T-helper 2 cell treated with Interferon-gamma antibody and Interleukin-4, amounts not matched to agents 5 μg/mL and 100 μg/mL, for 36 hours (primary cell): Measurements from ENCODE around the gene SLC2A10.
A peak's percentile ranks its signal among the peaks of the same experiment; 100 is the strongest.

Experiments
- DNase-seq: peaks from one replicate; pipeline ENCODE4 v3.0.0; 2021; ENCODE audit warnings: low spot score
- H3K27ac Mint-ChIP-seq: one replicate; pipeline ENCODE4 v1.8.0; 2021; ENCODE audit warnings: mild to moderate bottlenecking, mixed read lengths
- H3K27me3 Mint-ChIP-seq: one replicate; pipeline ENCODE4 v1.8.0; 2021; ENCODE audit warnings: low read depth, mixed read lengths
- H3K36me3 Mint-ChIP-seq: one replicate; pipeline ENCODE4 v1.8.0; 2021; ENCODE audit warnings: low read depth, mixed read lengths
- H3K4me1 Mint-ChIP-seq: one replicate; pipeline ENCODE4 v1.8.0; 2021; ENCODE audit warnings: low read depth, mixed read lengths
- H3K4me3 Mint-ChIP-seq: one replicate; pipeline ENCODE4 v1.8.0; 2022; ENCODE audit warnings: mild to moderate bottlenecking, moderate library complexity, mixed read lengths
- H3K9me3 Mint-ChIP-seq: one replicate; pipeline ENCODE4 v1.8.0; 2021; ENCODE audit warnings: mixed read lengths

SLC2A10 gene

GRCh38 chr20:46702447-46703203 lies 6.8 kb upstream of the SLC2A10 start:
- H3K36me3 Mint-ChIP-seq, result no peaks in the 10 kb centered on the region

GRCh38 chr20:46703435-46703834 lies 6.0 kb upstream of the SLC2A10 start:
- no peaks in the 10 kb centered on the region for H3K4me1 Mint-ChIP-seq
- peaks cover 36% of the 10 kb centered on the region for H3K27me3 Mint-ChIP-seq
- no peak for DNase-seq
- no peaks in the 10 kb centered on the region for H3K36me3 Mint-ChIP-seq
- no peak overlapping the region for H3K4me3 Mint-ChIP-seq
- no peak overlapping the region for H3K27ac Mint-ChIP-seq
- H3K9me3 Mint-ChIP-seq, result peaks cover 4% of the 10 kb centered on the region

More at GRCh38 chr20:46702447-46703203, 6.8 kb upstream of the SLC2A10 start:
- Mint-ChIP-seq H3K4me1 (no peaks in the 10 kb centered on the region), H3K4me3 (no peak overlapping the region), H3K9me3 (peaks cover 4% of the 10 kb centered on the region), H3K27ac (no peak overlapping the region), H3K27me3 (peaks cover 31% of the 10 kb centered on the region)
- DNase-seq, result no peak

- Mint-ChIP-seq H3K9me3 (peaks cover 4% of the 10 kb centered on the region), H3K4me1 (peaks cover 4% of the 10 kb centered on the region), H3K27ac (no peak overlapping the region), H3K27me3 (peaks cover 41% of the 10 kb centered on the region), H3K36me3 (no peaks in the 10 kb centered on the region), H3K4me3 (no peak overlapping the region)
- DNase-seq, result no peak
These were observed 4.6 kb upstream of the SLC2A10 start for GRCh38 chr20:46704714-46705377.

- H3K4me1 Mint-ChIP-seq, result peaks cover 6% of the 10 kb centered on the region
- peaks cover 4% of the 10 kb centered on the region for H3K9me3 Mint-ChIP-seq
- no peak for DNase-seq
- no peak overlapping the region for H3K27ac Mint-ChIP-seq
- H3K36me3 Mint-ChIP-seq, result no peaks in the 10 kb centered on the region
- H3K27me3 Mint-ChIP-seq, result peaks cover 45% of the 10 kb centered on the region
- H3K4me3 Mint-ChIP-seq, result no peak overlapping the region
These were observed 4.1 kb upstream of the SLC2A10 start for GRCh38 chr20:46705378-46705729.

- Mint-ChIP-seq H3K4me3 (no peak overlapping the region), H3K27me3 (peaks cover 52% of the 10 kb centered on the region)
These were observed 3.2 kb upstream of the SLC2A10 start for GRCh38 chr20:46706242-46706641.

GRCh38 chr20:46708172-46708860 lies 1.1 kb upstream of the SLC2A10 start:
- peaks cover 59% of the 10 kb centered on the region for H3K27me3 Mint-ChIP-seq

More at GRCh38 chr20:46706242-46706641, 3.2 kb upstream of the SLC2A10 start:
- H3K27ac Mint-ChIP-seq, result no peak overlapping the region
- H3K9me3 Mint-ChIP-seq, result peaks cover 4% of the 10 kb centered on the region
- H3K36me3 Mint-ChIP-seq, result no peaks in the 10 kb centered on the region
- no peak for DNase-seq
- H3K4me1 Mint-ChIP-seq, result peaks cover 6% of the 10 kb centered on the region

GRCh38 chr20:46709055-46709458 lies 392 bp upstream of the SLC2A10 start:
- Mint-ChIP-seq H3K36me3 (no peaks in the 10 kb centered on the region), H3K4me3 (peak overlapping the region; percentile 33), H3K27me3 (peaks cover 57% of the 10 kb centered on the region), H3K4me1 (peaks cover 6% of the 10 kb centered on the region), H3K27ac (no peak overlapping the region), H3K9me3 (peaks cover 4% of the 10 kb centered on the region)
- DNase-seq, result no peak

More at GRCh38 chr20:46708172-46708860, 1.1 kb upstream of the SLC2A10 start:
- H3K4me1 Mint-ChIP-seq, result peaks cover 6% of the 10 kb centered on the region
- H3K36me3 Mint-ChIP-seq, result no peaks in the 10 kb centered on the region
- H3K9me3 Mint-ChIP-seq, result peaks cover 4% of the 10 kb centered on the region
- no peak overlapping the region for H3K4me3 Mint-ChIP-seq
- no peak overlapping the region for H3K27ac Mint-ChIP-seq
- DNase-seq, result no peak

- Mint-ChIP-seq H3K4me1 (peaks cover 6% of the 10 kb centered on the region), H3K36me3 (no peaks in the 10 kb centered on the region), H3K27ac (no peak overlapping the region), H3K9me3 (peaks cover 4% of the 10 kb centered on the region), H3K4me3 (peak overlapping the region; percentile 48), H3K27me3 (peaks cover 53% of the 10 kb centered on the region)
- DNase-seq, result no peak
These were observed 884 bp downstream of the SLC2A10 start for GRCh38 chr20:46710153-46710913.

GRCh38 chr20:46712056-46712636 lies 2.7 kb downstream of the SLC2A10 start:
- H3K27ac Mint-ChIP-seq, result no peak overlapping the region
- no peaks in the 10 kb centered on the region for H3K9me3 Mint-ChIP-seq
- peaks cover 43% of the 10 kb centered on the region for H3K27me3 Mint-ChIP-seq
- H3K36me3 Mint-ChIP-seq, result no peaks in the 10 kb centered on the region
- H3K4me3 Mint-ChIP-seq, result no peak overlapping the region
- peaks cover 6% of the 10 kb centered on the region for H3K4me1 Mint-ChIP-seq
- DNase-seq, result no peak

- H3K36me3 Mint-ChIP-seq, result no peaks in the 10 kb centered on the region
- no peak overlapping the region for H3K27ac Mint-ChIP-seq
- no peak for DNase-seq
- H3K27me3 Mint-ChIP-seq, result peaks cover 26% of the 10 kb centered on the region
- no peaks in the 10 kb centered on the region for H3K9me3 Mint-ChIP-seq
- no peak overlapping the region for H3K4me3 Mint-ChIP-seq
- peaks cover 3% of the 10 kb centered on the region for H3K4me1 Mint-ChIP-seq
These were observed 4.7 kb downstream of the SLC2A10 start for GRCh38 chr20:46713957-46714834.

- no peaks in the 10 kb centered on the region for H3K4me1 Mint-ChIP-seq
- H3K27me3 Mint-ChIP-seq, result peaks cover 19% of the 10 kb centered on the region
- H3K9me3 Mint-ChIP-seq, result peaks cover 5% of the 10 kb centered on the region
- H3K27ac Mint-ChIP-seq, result no peak overlapping the region
- no peak overlapping the region for H3K4me3 Mint-ChIP-seq
- DNase-seq, result no peak
- H3K36me3 Mint-ChIP-seq, result no peaks in the 10 kb centered on the region
These were observed 5.9 kb downstream of the SLC2A10 start for GRCh38 chr20:46715292-46715756.

GRCh38 chr20:46717818-46718541 lies 8.5 kb downstream of the SLC2A10 start:
- H3K27me3 Mint-ChIP-seq, result peaks cover 9% of the 10 kb centered on the region
- no peaks in the 10 kb centered on the region for H3K36me3 Mint-ChIP-seq
- H3K4me1 Mint-ChIP-seq, result no peaks in the 10 kb centered on the region
- H3K4me3 Mint-ChIP-seq, result no peak overlapping the region
- peaks cover 14% of the 10 kb centered on the region for H3K9me3 Mint-ChIP-seq
- no peak overlapping the region for H3K27ac Mint-ChIP-seq
- no peak for DNase-seq
